Neural cell (in vitro differentiated cells): ENCODE data around the gene CCDC33. TPM values are rescaled to one million over a fixed set of nuclear protein-coding genes. Genes with fewer than 3 reads are reported as not detected.

Experiments used
- H2AFZ ChIP-seq: fragments of 200-600, 300-800 bp; sonication (generic), shearing (Covaris generic); 2 replicates; pipeline ENCODE4 v1.6.0; 2014; ENCODE audit warnings: low read depth, mild to moderate bottlenecking, antibody characterized with exemption, low read length, moderate library complexity
- H3F3A ChIP-seq: fragments of 200-600 bp; shearing (Covaris generic); 2 replicates; pipeline ENCODE4 v1.6.1; 2016; ENCODE audit warnings: mild to moderate bottlenecking, moderate library complexity, mixed read lengths, antibody characterized with exemption, low read length; ENCODE audit not compliant: insufficient read depth, poor library complexity, severe bottlenecking
- H3K27ac ChIP-seq: fragments of 200-600, 300-800 bp; sonication (generic), shearing (Covaris generic); 2 replicates; pipeline ENCODE4 v1.5.1; 2014; ENCODE audit warnings: mild to moderate bottlenecking, low read length, moderate library complexity
- H3K27me3 ChIP-seq: fragments of 300-800, 200-600 bp; sonication (generic), shearing (Covaris generic); 2 replicates; pipeline ENCODE4 v1.6.0; 2014; ENCODE audit warnings: mild to moderate bottlenecking, low read depth, low read length, moderate library complexity; ENCODE audit not compliant: insufficient read depth
- H3K36me3 ChIP-seq: fragments of 300-800, 200-600 bp; sonication (generic), shearing (Covaris generic); 2 replicates; pipeline ENCODE4 v1.5.1; 2014; ENCODE audit warnings: mild to moderate bottlenecking, antibody characterized with exemption, low read length, moderate library complexity; ENCODE audit not compliant: insufficient read depth
- H3K4me2 ChIP-seq: fragments of 300-800, 200-600 bp; sonication (generic), shearing (Covaris generic); 2 replicates; pipeline ENCODE4 v1.6.0; 2014; ENCODE audit warnings: mild to moderate bottlenecking, low read length
- H3K4me3 ChIP-seq: fragments of 300-800, 200-600 bp; sonication (generic), shearing (Covaris generic); 2 replicates; pipeline ENCODE4 v1.5.1; 2014; ENCODE audit warnings: mild to moderate bottlenecking, low read length, moderate library complexity
- H3K79me2 ChIP-seq: fragments of 200-600 bp; shearing (Covaris generic); replicated peaks from 2 replicates; pipeline ENCODE4 v1.6.0; 2014; ENCODE audit warnings: mild to moderate bottlenecking, low read length, moderate library complexity; ENCODE audit not compliant: insufficient read depth
- H3K9ac ChIP-seq: fragments of 300-800, 200-600 bp; sonication (generic), shearing (Covaris generic); 2 replicates; pipeline ENCODE4 v1.6.1; 2016; ENCODE audit warnings: mild to moderate bottlenecking, low read length, mixed read lengths
- H3K9me2 ChIP-seq: fragments of 200-600 bp; shearing (Covaris generic); 2 replicates; pipeline ENCODE4 v1.6.1; 2016; ENCODE audit warnings: mild to moderate bottlenecking, low read length, mixed read lengths; ENCODE audit not compliant: insufficient read depth
- H3K9me3 ChIP-seq: fragments of 200-600, 300-800 bp; sonication (generic), shearing (Covaris generic); 2 replicates; pipeline ENCODE4 v1.6.1; 2016; ENCODE audit warnings: mild to moderate bottlenecking, mixed run types, low read length, moderate library complexity, mixed read lengths
- H4K20me1 ChIP-seq: fragments of 200-600 bp; shearing (Covaris generic); 2 replicates; pipeline ENCODE4 v1.6.1; 2016; ENCODE audit warnings: mild to moderate bottlenecking, mixed run types; ENCODE audit not compliant: insufficient read depth
- CTCF ChIP-seq: fragments of 450-650 bp; IDR thresholded peaks from 2 replicates; pipeline ENCODE4 v1.5.1; 2014; ENCODE audit warnings: antibody characterized with exemption, mild to moderate bottlenecking, moderate library complexity; ENCODE audit not compliant: poor library complexity, severe bottlenecking
- EP300 ChIP-seq: fragments of 450-650 bp; conservative IDR thresholded peaks from 2 replicates; pipeline ENCODE4 v1.6.1; 2014; ENCODE audit warnings: antibody characterized with exemption, mild to moderate bottlenecking, moderate library complexity; ENCODE audit not compliant: poor library complexity, severe bottlenecking
- EZH2 ChIP-seq: fragments of 200-600, 300-800 bp; shearing (Covaris generic), sonication (generic); IDR thresholded peaks from 2 replicates; pipeline ENCODE4 v1.6.1; 2014; ENCODE audit warnings: antibody characterized with exemption, low read length, borderline replicate concordance, mild to moderate bottlenecking; ENCODE audit not compliant: insufficient read depth, poor library complexity, severe bottlenecking
- MXI1 ChIP-seq: fragments of 450-650 bp; conservative IDR thresholded peaks from 2 replicates; pipeline ENCODE4 v1.6.1; 2014; ENCODE audit warnings: antibody characterized with exemption, mild to moderate bottlenecking; ENCODE audit not compliant: poor library complexity, severe bottlenecking
- POLR2AphosphoS5 ChIP-seq: IDR thresholded peaks from 2 replicates; pipeline ENCODE4 v1.6.1; 2012
- RAD21 ChIP-seq: fragments of 450-650 bp; conservative IDR thresholded peaks from 2 replicates; pipeline ENCODE4 v1.6.1; 2014; ENCODE audit warnings: antibody characterized with exemption, mild to moderate bottlenecking, moderate library complexity
- REST ChIP-seq: IDR thresholded peaks from 2 replicates; pipeline ENCODE4 v1.6.1; 2012; ENCODE audit warnings: borderline replicate concordance
- SMC3 ChIP-seq: fragments of 450-650 bp; conservative IDR thresholded peaks from 2 replicates; pipeline ENCODE4 v1.6.1; 2014; ENCODE audit warnings: antibody characterized with exemption, mild to moderate bottlenecking, moderate library complexity; ENCODE audit not compliant: poor library complexity
- TAF1 ChIP-seq: IDR thresholded peaks from 2 replicates; pipeline ENCODE4 v1.6.1; 2012; ENCODE audit warnings: low read depth
- polyA plus RNA-seq: library from polyadenylated mRNA; depleted of rRNA; stranded (reverse); fragments of >200 nt; gene quantifications from 2 replicates; pipeline ENCODE4 v1.2.3, GENCODE V29; 2014

Gene CCDC33
- polyA plus RNA-seq, 1 donor from 2014 or later: 1.4 TPM

GRCh38 chr15:74201710-74202420, 34.3 kb upstream of the CCDC33 start:
- no peak overlapping the region for H3K4me3 ChIP-seq

More at GRCh38 chr15:74201710-74202420, 34.3 kb upstream of the CCDC33 start:
- TF ChIP-seq REST (no peak), RAD21 (no peak), TAF1 (no peak), POLR2AphosphoS5 (no peak), MXI1 (no peak), EP300 (no peak), CTCF (no peak), EZH2 (no peak), SMC3 (no peak)
- no peaks in the 10 kb centered on the region for H3K9me3 ChIP-seq
- no peak overlapping the region for H3K4me2 ChIP-seq
- H3F3A ChIP-seq: no peaks in the 10 kb centered on the region
- no peaks in the 10 kb centered on the region for H3K9me2 ChIP-seq
- H3K9ac ChIP-seq: peak overlapping the region; percentile 42
- H2AFZ ChIP-seq: no peak overlapping the region
- no peaks in the 10 kb centered on the region for H4K20me1 ChIP-seq
- H3K36me3 ChIP-seq: no peaks in the 10 kb centered on the region
- no peaks in the 10 kb centered on the region for H3K27me3 ChIP-seq
- peak overlapping the region; percentile 26 for H3K27ac ChIP-seq
- no peaks in the 10 kb centered on the region for H3K79me2 ChIP-seq
